Subcutaneous adipose tissue (tissue), 4 donors: ENCODE results near the gene GRPR. TPM values are rescaled to one million over a fixed set of nuclear protein-coding genes. Genes with fewer than 3 reads are reported as not detected.

Experiments used
- total RNA-seq, 4 donors: library from RNA; depleted of rRNA; stranded (reverse); fragments of >200 nt; gene quantifications; one replicate each; pipeline ENCODE4 v1.1.0, GENCODE V29; 2016
- TF ChIP-seq, protein P1 (sequence below): fragments of 450-650 bp; IDR thresholded peaks from one replicate; pipeline ENCODE4 v1.5.1; 2016; ENCODE audit warnings: low read depth, mild to moderate bottlenecking, control low read depth, antibody characterized with exemption, moderate library complexity

Gene GRPR
- total RNA-seq, 4 donors from 2014 or later = not detected

DNA sequence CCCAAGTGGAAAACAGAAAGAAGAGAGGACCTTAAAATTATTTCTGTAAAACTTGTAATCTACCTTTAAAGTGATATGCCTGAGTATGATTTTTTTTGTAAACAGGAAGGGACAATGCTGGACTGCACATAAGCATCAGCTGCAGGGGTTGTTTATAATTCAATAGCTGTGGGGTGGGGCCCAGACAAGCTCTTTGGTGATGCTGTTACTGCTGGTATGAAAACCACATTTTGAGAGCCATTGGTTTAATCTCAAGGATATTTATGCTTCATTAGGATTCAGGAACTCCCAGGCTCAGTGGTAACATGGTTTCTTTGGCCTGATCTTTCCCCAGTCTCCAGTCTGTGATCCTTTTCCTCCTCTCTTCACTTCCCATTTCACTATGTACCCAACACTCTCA is 34.3 kb upstream of the GRPR start:
- TF ChIP-seq, protein P1, sequence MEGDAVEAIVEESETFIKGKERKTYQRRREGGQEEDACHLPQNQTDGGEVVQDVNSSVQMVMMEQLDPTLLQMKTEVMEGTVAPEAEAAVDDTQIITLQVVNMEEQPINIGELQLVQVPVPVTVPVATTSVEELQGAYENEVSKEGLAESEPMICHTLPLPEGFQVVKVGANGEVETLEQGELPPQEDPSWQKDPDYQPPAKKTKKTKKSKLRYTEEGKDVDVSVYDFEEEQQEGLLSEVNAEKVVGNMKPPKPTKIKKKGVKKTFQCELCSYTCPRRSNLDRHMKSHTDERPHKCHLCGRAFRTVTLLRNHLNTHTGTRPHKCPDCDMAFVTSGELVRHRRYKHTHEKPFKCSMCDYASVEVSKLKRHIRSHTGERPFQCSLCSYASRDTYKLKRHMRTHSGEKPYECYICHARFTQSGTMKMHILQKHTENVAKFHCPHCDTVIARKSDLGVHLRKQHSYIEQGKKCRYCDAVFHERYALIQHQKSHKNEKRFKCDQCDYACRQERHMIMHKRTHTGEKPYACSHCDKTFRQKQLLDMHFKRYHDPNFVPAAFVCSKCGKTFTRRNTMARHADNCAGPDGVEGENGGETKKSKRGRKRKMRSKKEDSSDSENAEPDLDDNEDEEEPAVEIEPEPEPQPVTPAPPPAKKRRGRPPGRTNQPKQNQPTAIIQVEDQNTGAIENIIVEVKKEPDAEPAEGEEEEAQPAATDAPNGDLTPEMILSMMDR = no peak

DNA sequence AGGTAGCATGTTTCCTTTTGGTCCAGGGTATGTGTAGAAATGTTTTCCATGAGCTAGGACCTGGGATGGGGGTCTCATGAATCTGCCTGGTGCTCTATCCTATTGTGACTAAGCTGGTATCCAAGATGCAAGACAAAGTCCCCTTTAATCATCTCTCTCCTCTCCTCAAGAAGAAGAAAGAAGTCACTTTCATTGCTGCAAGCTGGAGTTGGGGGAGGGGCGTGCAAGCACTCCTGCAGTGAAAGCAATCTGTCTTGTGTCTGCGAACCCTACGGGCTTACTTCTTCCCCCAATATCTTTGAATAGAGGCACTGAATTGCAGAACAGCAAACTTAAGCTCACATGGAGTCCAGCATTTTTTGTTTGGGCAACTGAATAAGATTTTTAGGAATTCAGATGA is 27.2 kb upstream of the GRPR start:
- TF ChIP-seq, protein P1 = no peak

DNA sequence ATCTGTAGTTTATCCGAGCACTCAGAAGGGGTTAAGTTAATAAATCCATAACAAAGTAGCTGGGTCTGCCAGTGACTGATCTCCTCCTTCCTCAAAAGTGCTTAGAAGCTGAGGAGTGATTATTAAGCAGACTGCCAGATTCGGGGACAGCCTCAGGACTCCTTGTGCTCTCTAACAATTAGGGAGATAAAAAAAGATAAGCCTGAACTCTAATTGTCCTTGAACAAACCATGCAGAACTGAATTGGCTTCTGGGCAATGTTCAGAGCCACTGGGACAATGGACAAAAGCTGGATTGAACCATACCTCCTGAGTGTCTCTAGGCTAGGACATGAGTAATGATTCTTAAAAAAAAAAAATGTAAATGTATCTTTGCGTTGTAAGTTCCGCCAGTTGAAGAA is 22.7 kb upstream of the GRPR start:
- TF ChIP-seq, protein P1 = no peak

DNA sequence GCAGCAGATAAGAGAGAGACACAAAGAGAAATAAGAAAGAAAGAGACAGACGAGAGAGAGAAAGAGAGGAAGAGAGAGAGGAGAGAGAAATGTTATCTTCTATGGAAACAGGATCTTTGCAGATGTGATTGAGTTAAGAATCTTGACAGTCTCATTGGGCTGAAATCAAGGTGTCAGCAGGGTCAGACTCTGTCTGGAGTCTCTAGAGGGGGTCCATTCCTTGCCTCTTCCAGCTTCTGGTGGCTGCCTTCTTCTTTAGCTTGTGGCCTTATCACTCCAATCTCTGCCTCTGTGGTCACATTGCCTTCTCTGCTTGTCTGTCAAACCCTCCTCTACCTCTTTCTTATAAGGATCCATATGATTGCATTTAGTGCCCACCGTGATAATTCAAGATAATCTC is 21.8 kb upstream of the GRPR start:
- TF ChIP-seq, protein P1 = no peak

DNA sequence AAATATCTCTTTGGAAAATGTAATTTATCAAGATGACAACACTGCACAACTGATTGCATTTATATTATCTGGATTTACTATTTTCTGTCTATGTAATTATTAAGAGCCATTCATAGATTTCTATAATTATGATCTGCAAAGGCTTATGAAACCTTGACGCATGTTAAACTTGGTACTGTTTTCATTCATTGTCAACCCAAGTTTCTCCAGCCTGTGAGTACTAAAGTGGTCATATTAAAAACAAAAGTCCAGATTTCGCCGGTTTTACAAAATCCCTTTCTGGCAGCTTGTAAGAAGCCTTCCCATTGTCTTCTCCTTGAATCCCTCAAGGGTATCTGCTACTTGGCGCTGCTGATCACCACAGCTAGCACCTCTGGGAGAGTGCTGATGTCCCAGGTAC is 19.7 kb upstream of the GRPR start:
- TF ChIP-seq, protein P1 = no peak

DNA sequence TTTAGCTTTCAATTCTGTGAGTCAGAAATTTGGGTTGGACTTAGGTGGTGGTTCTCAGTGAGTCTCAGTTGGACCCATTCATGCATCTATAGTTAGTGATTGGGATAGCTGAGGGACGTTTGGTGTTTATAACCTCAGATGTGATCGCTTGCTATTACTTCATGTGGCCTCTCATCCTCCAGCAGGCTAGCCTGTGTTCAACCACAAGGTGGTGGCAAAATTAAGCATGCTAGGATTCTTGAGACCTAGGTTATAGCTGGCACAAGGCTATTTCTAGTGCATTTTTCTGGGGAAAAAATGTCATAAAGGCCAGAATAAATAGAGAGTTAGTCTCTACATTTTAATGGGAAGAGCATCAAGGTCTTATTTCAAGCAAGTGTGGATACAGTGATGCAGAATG is 10.9 kb upstream of the GRPR start:
- TF ChIP-seq, protein P1 = no peak

DNA sequence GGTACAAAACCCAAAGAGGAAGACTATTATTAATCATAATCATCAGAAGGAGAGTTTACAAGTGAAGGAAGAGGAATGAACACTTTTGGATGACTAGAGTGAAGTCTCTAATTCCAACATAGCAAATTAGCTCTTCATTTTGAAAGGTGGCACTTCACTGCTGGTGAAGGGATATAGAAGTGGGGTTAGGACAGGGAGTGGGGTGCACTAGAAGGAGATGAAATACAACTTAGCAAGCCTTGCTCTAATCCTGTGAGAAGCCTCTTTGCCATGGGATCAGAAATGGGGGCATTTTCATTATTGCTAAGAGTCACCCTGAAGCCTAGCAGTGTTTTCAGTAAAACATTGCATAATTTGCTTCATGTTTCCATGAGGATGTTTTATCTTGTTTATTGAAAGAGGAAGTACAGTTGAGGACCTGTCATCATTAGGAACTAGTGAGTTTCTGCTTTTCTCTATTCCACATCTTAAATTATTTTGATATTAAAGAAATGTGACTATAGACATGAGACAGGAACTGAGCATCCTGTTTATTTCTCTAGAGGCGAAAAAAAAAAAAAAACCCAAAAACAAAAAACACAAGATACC is 9.3 kb upstream of the GRPR start:
- TF ChIP-seq, protein P1 = no peak
